Esophagus muscularis mucosa (tissue), 3 donors: ENCODE data around the gene KCNE1.

Experiments
- EP300 ChIP-seq: sonication (generic); formaldehyde crosslinking; IDR thresholded peaks from one replicate; pipeline ENCODE4 v1.6.1; 2017; ENCODE audit warnings: antibody characterized with exemption
- TF ChIP-seq, protein P1 (sequence below), 3 experiments: fragments of 200-600 bp in 2 of 3; fragments of 450-650 bp in 1 of 3; sonication (generic) in 2 of 3; IDR thresholded peaks; one replicate each; pipeline ENCODE4 v1.5.1; 2017 to 2019; ENCODE audit warnings: antibody characterized with exemption in 3 of 3, mild to moderate bottlenecking in 2 of 3, moderate library complexity in 1 of 3

- TF ChIP-seq EP300, result no peak
- TF ChIP-seq, protein P1, sequence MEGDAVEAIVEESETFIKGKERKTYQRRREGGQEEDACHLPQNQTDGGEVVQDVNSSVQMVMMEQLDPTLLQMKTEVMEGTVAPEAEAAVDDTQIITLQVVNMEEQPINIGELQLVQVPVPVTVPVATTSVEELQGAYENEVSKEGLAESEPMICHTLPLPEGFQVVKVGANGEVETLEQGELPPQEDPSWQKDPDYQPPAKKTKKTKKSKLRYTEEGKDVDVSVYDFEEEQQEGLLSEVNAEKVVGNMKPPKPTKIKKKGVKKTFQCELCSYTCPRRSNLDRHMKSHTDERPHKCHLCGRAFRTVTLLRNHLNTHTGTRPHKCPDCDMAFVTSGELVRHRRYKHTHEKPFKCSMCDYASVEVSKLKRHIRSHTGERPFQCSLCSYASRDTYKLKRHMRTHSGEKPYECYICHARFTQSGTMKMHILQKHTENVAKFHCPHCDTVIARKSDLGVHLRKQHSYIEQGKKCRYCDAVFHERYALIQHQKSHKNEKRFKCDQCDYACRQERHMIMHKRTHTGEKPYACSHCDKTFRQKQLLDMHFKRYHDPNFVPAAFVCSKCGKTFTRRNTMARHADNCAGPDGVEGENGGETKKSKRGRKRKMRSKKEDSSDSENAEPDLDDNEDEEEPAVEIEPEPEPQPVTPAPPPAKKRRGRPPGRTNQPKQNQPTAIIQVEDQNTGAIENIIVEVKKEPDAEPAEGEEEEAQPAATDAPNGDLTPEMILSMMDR (IDR thresholded peaks at IDR 0.05), result no peak
Measured at GRCh38 chr21:34519694-34520093, 7.7 kb upstream of the KCNE1 start.
